ENCODE results near the gene SLC24A3. TPM values are rescaled to one million over a fixed set of nuclear protein-coding genes. Genes with fewer than 3 reads are reported as not detected.

SLC24A3 gene
- total and polyA plus RNA-seq, 12 donors, result 0.21 to 2.6 (median 0.84) TPM

- Histone ChIP-seq H3K27me3 (no peaks in the 10 kb centered on the region), H3K9me3 (peaks cover 0 to 11% (median 0%) of the 10 kb centered on the region in 11 donors), H3K27ac (no peak overlapping the region), H3K36me3 (no peaks in the 10 kb centered on the region), H3K4me1 (peaks cover 0 to 16% (median 3%) of the 10 kb centered on the region in 9 donors), H3K4me3 (no peak overlapping the region)
- WGBS, 2 donors, result 66% methylated on average over 1 of the region's 1 CpG
- DNase-seq, result no peak
- no peak for TF ChIP-seq CTCF (IDR thresholded peaks at IDR 0.05)
- ATAC-seq, result no peak
- intact Hi-C loops (cut with DNase I), result loop anchor here in 1 of 10 donors (10.0 kb wide), 1 partner anchor 51 kb away; no protein-coding TSS in a partner anchor
Measured at GRCh38 chr20:19745584-19745983, 533.1 kb downstream of the SLC24A3 start.

GRCh38 chr20:19746396-19746795 is 534.0 kb downstream of the SLC24A3 start:
- no peak for ATAC-seq
- no peaks in the 10 kb centered on the region for H3K27me3 ChIP-seq
- H3K27ac ChIP-seq, result no peak overlapping the region
- WGBS, 2 donors, result 95 to 96% methylated on average over 1 of the region's 1 CpG
- peaks cover 0 to 22% (median 7%) of the 10 kb centered on the region in 9 donors for H3K4me1 ChIP-seq
- no peak overlapping the region for H3K4me3 ChIP-seq
- no peak for DNase-seq
- no peak for TF ChIP-seq CTCF (IDR thresholded peaks at IDR 0.05)
- H3K36me3 ChIP-seq, result no peaks in the 10 kb centered on the region
- peaks cover 0 to 11% (median 0%) of the 10 kb centered on the region in 11 donors for H3K9me3 ChIP-seq
- intact Hi-C loops (cut with DNase I), result loop anchor here in 1 of 10 donors (10.0 kb wide), 1 partner anchor 52 kb away; no protein-coding TSS in a partner anchor

GRCh38 chr20:19747903-19748302 is 535.5 kb downstream of the SLC24A3 start:
- H3K4me3 ChIP-seq, result no peak overlapping the region
- H3K27ac ChIP-seq, result no peak overlapping the region
- DNase-seq (no peak), ATAC-seq (no peak)
- TF ChIP-seq CTCF (IDR thresholded peaks at IDR 0.05), result no peak
- H3K9me3 ChIP-seq, result peaks cover 0 to 11% (median 0%) of the 10 kb centered on the region in 11 donors
- H3K4me1 ChIP-seq, result peaks cover 0 to 22% (median 7%) of the 10 kb centered on the region in 9 donors
- intact Hi-C loops (cut with DNase I), result loop anchor here in 1 of 10 donors (10.0 kb wide), 1 partner anchor 53 kb away; no protein-coding TSS in a partner anchor
- no peaks in the 10 kb centered on the region for H3K27me3 ChIP-seq
- 94 to 98% methylated on average over 4 of the region's 4 CpGs for WGBS, 2 donors
- no peaks in the 10 kb centered on the region for H3K36me3 ChIP-seq

GRCh38 chr20:19748681-19749080 is 536.2 kb downstream of the SLC24A3 start:
- no peak for TF ChIP-seq CTCF (IDR thresholded peaks at IDR 0.05)

More at GRCh38 chr20:19748681-19749080, 536.2 kb downstream of the SLC24A3 start:
- H3K4me3 ChIP-seq, result no peak overlapping the region
- intact Hi-C loops (cut with DNase I), result loop anchor here in 1 of 10 donors (10.0 kb wide), 1 partner anchor 54 kb away; no protein-coding TSS in a partner anchor
- H3K27ac ChIP-seq, result no peak overlapping the region
- H3K27me3 ChIP-seq, result no peaks in the 10 kb centered on the region
- DNase-seq, result no peak
- peaks cover 0 to 16% (median 7%) of the 10 kb centered on the region in 9 donors for H3K4me1 ChIP-seq
- 93 to 95% methylated on average over 2 of the region's 2 CpGs for WGBS, 2 donors
- no peaks in the 10 kb centered on the region for H3K36me3 ChIP-seq
- no peak for ATAC-seq
- peaks cover 0 to 11% (median 0%) of the 10 kb centered on the region in 11 donors for H3K9me3 ChIP-seq
